OCI-LY3 (cell line): ENCODE results near the gene MORC2.

ENCODE experiments used
- H2AFZ ChIP-seq: fragments of 200-600, 300-600 bp; shearing (Covaris generic); 2 replicates; pipeline ENCODE4 v1.6.0; 2014; ENCODE audit warnings: antibody characterized with exemption, low read depth, low read length
- H3K27ac ChIP-seq: fragments of 200-600, 300-600 bp; sonication (generic); 2 replicates; pipeline ENCODE4 v1.5.1; 2014; ENCODE audit warnings: mild to moderate bottlenecking, low read length, moderate library complexity, mixed read lengths
- H3K27me3 ChIP-seq: fragments of 200-600, 300-600 bp; sonication (generic); 2 replicates; pipeline ENCODE4 v1.6.1; 2014; ENCODE audit warnings: low read depth, low read length, mixed read lengths
- H3K36me3 ChIP-seq: fragments of 200-600, 300-600 bp; sonication (generic); replicated peaks from 2 replicates; pipeline ENCODE3; 2014; ENCODE audit warnings: low read depth, low read length, mixed read lengths
- H3K4me1 ChIP-seq: fragments of 300-600, 200-600 bp; sonication (generic); 2 replicates; pipeline ENCODE4 v1.6.1; 2014; ENCODE audit warnings: low read length, mixed read lengths
- H3K4me2 ChIP-seq: fragments of 200-600, 300-600 bp; sonication (generic); 2 replicates; pipeline ENCODE4 v1.6.1; 2014; ENCODE audit warnings: low read length, mixed read lengths
- H3K4me3 ChIP-seq: fragments of 300-600, 200-600 bp; sonication (generic); 2 replicates; pipeline ENCODE4 v1.5.1; 2014; ENCODE audit warnings: antibody characterized with exemption, mild to moderate bottlenecking, low read length, moderate library complexity
- H3K79me2 ChIP-seq: fragments of 300-600, 200-600 bp; shearing (Covaris generic); 2 replicates; pipeline ENCODE4 v1.6.1; 2014; ENCODE audit warnings: mild to moderate bottlenecking, low read length, mixed read lengths
- H3K9ac ChIP-seq: fragments of 300-600, 200-600 bp; shearing (Covaris generic); 2 replicates; pipeline ENCODE4 v1.6.0; 2014; ENCODE audit warnings: mild to moderate bottlenecking, low read length, moderate library complexity
- H3K9me3 ChIP-seq: fragments of 200-600, 300-600 bp; shearing (Covaris generic); 2 replicates; pipeline ENCODE4 v1.6.1; 2014; ENCODE audit warnings: low read length, mixed read lengths; ENCODE audit not compliant: insufficient read depth
- H4K20me1 ChIP-seq: fragments of 200-600, 300-600 bp; sonication (generic); 2 replicates; pipeline ENCODE4 v1.6.1; 2016; ENCODE audit warnings: low read length, mixed read lengths; ENCODE audit not compliant: insufficient read depth
- EZH2phosphoT487 ChIP-seq: fragments of 200-600 bp; shearing (Covaris generic); IDR thresholded peaks from 2 replicates; pipeline ENCODE4 v1.6.1; 2018; ENCODE audit warnings: antibody characterized with exemption, mixed run types, low read depth
- TF ChIP-seq, protein P1 (sequence below): fragments of 200-600, 300-600 bp; sonication (generic); IDR thresholded peaks from 2 replicates; pipeline ENCODE4 v1.5.1; 2014; ENCODE audit warnings: antibody characterized with exemption, low read length, low read depth

The MORC2 gene

DNA sequence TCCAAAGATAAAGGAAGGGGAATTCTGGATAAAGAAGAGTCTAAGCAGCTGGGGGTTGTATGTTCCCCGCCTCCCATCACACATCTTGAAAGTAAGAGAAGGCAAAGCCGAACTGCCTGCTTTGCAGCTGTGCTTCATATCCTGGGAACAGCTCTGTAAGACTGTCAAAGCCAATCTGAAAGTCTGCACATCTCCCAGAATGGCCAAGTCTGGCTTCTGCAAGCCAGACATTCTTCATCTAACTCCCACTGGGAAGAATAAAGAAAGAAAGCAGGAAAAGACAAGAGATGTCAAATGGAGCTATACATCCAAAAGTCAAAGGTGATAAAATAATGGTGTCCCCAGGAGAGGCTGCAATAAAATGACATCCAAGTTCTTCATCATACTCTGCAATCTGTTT is 15.4 kb downstream of the MORC2 start:
- no peak for TF ChIP-seq EZH2phosphoT487
- TF ChIP-seq, protein P1, sequence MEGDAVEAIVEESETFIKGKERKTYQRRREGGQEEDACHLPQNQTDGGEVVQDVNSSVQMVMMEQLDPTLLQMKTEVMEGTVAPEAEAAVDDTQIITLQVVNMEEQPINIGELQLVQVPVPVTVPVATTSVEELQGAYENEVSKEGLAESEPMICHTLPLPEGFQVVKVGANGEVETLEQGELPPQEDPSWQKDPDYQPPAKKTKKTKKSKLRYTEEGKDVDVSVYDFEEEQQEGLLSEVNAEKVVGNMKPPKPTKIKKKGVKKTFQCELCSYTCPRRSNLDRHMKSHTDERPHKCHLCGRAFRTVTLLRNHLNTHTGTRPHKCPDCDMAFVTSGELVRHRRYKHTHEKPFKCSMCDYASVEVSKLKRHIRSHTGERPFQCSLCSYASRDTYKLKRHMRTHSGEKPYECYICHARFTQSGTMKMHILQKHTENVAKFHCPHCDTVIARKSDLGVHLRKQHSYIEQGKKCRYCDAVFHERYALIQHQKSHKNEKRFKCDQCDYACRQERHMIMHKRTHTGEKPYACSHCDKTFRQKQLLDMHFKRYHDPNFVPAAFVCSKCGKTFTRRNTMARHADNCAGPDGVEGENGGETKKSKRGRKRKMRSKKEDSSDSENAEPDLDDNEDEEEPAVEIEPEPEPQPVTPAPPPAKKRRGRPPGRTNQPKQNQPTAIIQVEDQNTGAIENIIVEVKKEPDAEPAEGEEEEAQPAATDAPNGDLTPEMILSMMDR, result no peak
- Histone ChIP-seq H4K20me1 (no peaks in the 10 kb centered on the region), H3K27ac (no peak overlapping the region), H3K27me3 (no peaks in the 10 kb centered on the region), H3K36me3 (peaks cover 37% of the 10 kb centered on the region), H3K4me3 (no peak overlapping the region), H3K79me2 (no peaks in the 10 kb centered on the region), H3K9me3 (no peaks in the 10 kb centered on the region), H3K4me2 (no peak overlapping the region), H3K9ac (no peak overlapping the region), H3K4me1 (peaks cover 7% of the 10 kb centered on the region; the same call in 1 of the 2 replicates), H2AFZ (no peak overlapping the region)

DNA sequence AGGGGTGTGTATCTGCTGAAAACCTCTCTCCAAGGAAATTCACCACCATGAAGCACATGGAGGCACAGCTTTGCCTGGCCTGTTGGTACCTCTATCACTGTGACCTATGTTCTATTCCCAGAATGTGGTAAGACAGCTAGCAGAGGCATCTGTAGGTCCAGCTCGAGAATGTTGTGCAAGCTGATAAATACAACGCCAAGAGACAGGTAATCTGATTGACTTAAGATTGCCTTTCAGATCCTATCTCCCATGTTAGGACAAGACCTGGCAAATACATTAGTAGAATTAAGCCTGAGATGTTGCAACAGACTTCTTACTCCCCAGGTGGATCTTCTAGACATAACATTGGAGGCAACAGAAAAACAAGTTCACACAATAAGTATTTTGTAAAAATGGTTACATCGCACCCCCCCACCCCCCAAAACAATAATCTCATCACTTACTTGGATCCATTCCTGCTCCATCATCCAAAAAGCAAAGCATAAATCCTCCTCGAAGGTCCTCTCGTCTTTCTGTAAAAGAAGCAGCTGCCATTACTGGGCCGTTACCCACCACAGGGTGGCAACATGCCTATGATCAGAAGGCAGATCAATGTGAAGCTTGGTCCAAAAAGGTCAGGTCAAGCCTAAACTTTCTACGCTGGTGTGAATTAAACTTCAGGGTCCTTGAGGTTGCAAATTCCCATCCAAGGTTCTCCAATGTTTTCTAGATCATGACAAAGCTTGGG is 18.5 kb downstream of the MORC2 start:
- peaks cover 10% of the 10 kb centered on the region; the same call in 1 of the 2 replicates for H3K4me1 ChIP-seq
- no peak overlapping the region for H3K4me3 ChIP-seq
- no peak for TF ChIP-seq EZH2phosphoT487
- TF ChIP-seq, protein P1, result peak; percentile 10; the same call in 1 of the 2 replicates
- no peak overlapping the region for H3K9ac ChIP-seq
- no peaks in the 10 kb centered on the region for H3K79me2 ChIP-seq
- no peak overlapping the region for H3K4me2 ChIP-seq
- no peaks in the 10 kb centered on the region for H3K27me3 ChIP-seq
- H4K20me1 ChIP-seq, result no peaks in the 10 kb centered on the region
- H3K9me3 ChIP-seq, result no peaks in the 10 kb centered on the region
- no peak overlapping the region for H3K27ac ChIP-seq
- H3K36me3 ChIP-seq, result peaks cover 53% of the 10 kb centered on the region
- no peak overlapping the region for H2AFZ ChIP-seq

DNA sequence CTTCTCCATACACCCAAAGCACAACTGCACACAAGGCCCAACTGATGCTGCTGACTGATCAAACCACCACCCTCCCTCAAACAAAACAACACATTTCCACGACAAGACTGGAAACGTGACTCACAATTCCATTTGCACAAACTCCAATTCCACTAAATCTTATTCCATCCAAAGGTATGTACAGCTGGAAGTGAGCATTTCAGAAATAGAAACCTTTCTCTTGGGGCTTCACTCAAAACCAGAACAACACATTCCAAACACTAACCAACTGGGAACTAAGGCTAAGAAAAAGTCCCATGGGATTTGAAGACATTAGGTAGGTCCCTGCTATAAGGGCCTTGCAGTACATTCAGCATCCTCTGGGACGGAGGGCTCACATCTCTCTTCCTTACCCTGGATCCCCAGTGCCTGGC is 19.6 kb downstream of the MORC2 start:
- Histone ChIP-seq H3K4me3 (no peak overlapping the region), H2AFZ (no peak overlapping the region), H3K4me1 (peaks cover 10% of the 10 kb centered on the region; the same call in 1 of the 2 replicates), H3K9me3 (no peaks in the 10 kb centered on the region), H3K27ac (no peak overlapping the region), H3K4me2 (no peak overlapping the region), H3K27me3 (no peaks in the 10 kb centered on the region), H3K9ac (no peak overlapping the region), H3K36me3 (peaks cover 60% of the 10 kb centered on the region), H4K20me1 (no peaks in the 10 kb centered on the region), H3K79me2 (no peaks in the 10 kb centered on the region)
- no peak for TF ChIP-seq EZH2phosphoT487
- TF ChIP-seq, protein P1, result no peak

DNA sequence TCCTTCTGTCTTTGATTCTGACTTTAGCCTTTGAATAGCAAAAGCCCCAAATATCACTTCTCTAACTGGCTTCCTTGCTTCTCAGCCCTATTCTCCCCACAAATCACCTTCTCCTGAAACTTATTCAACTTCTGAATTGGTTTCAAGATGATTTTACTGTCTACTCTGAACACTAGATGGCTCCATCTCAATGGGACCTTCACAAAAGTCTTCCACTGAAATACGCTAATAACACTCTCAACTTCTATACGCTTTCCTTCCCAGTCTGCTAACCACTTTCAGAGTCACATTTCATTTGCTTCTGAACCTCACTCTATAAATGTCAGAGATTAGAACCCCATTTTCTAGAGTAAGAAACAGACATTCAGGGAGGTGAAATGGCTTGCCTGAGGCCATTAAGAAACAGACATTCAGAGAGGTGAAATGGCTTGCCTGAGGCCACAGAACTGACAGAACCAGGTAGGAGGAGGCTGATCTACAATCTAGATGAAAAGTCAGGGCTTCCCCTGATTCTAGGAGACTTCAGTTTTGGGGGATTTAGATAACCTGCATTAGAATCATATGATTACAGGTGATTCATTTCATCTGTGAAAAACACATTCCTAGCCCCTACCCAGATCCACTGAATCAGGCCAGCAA is 20.6 kb downstream of the MORC2 start:
- Histone ChIP-seq H3K4me1 (peaks cover 10% of the 10 kb centered on the region; the same call in 1 of the 2 replicates), H3K4me3 (no peak overlapping the region), H2AFZ (no peak overlapping the region), H3K4me2 (no peak overlapping the region), H3K9ac (no peak overlapping the region), H3K79me2 (no peaks in the 10 kb centered on the region), H3K27ac (peak overlapping the region; percentile 12), H4K20me1 (no peaks in the 10 kb centered on the region), H3K27me3 (no peaks in the 10 kb centered on the region), H3K36me3 (peaks cover 64% of the 10 kb centered on the region), H3K9me3 (no peaks in the 10 kb centered on the region)
- TF ChIP-seq, protein P1, result peak; percentile 75
- TF ChIP-seq EZH2phosphoT487, result no peak
